Stimulated activated naive CD8-positive, alpha-beta T cell treated with anti-CD3 and anti-CD28 coated beads, Interleukin-15, amount 100 ng/mL, for 72 hours (primary cell): ENCODE data around the gene OR6S1.
A peak's percentile ranks its signal among the peaks of the same experiment; 100 is the strongest.
"Not testable (repeated sequence)": the region's sequence is repeated elsewhere in the genome, so short reads cannot be mapped to it uniquely, and the experiment has no call there.

Experiments used
- ATAC-seq: fragments of 150-1000 bp; cut with Tn5 transposase; 2 replicates; pipeline ENCODE4 v1.10.0; 2021; ENCODE audit warnings: mild to moderate bottlenecking, moderate library complexity
- DNase-seq, 2 donors: peaks; one replicate each; pipeline ENCODE4 v3.0.0; 2021 to 2022
- H3K27ac Mint-ChIP-seq, 2 donors: one replicate each; pipeline ENCODE4 v1.8.0; 2022; ENCODE audit warnings: mild to moderate bottlenecking in 2 of 2, mixed read lengths in 2 of 2, moderate library complexity in 2 of 2
- H3K27me3 Mint-ChIP-seq: one replicate; pipeline ENCODE4 v1.8.0; 2022; ENCODE audit warnings: mixed read lengths
- H3K4me1 Mint-ChIP-seq: one replicate; pipeline ENCODE4 v1.8.0; 2022; ENCODE audit warnings: mild to moderate bottlenecking, mixed read lengths
- H3K4me3 Mint-ChIP-seq, 2 donors: one replicate each; pipeline ENCODE4 v1.8.0; 2022; ENCODE audit warnings: mild to moderate bottlenecking in 2 of 2, mixed read lengths in 2 of 2, moderate library complexity in 1 of 2
- H3K9me3 Mint-ChIP-seq, 2 donors: one replicate each; pipeline ENCODE4 v1.8.0; 2022; ENCODE audit warnings: mixed read lengths in 2 of 2

Gene OR6S1

DNA sequence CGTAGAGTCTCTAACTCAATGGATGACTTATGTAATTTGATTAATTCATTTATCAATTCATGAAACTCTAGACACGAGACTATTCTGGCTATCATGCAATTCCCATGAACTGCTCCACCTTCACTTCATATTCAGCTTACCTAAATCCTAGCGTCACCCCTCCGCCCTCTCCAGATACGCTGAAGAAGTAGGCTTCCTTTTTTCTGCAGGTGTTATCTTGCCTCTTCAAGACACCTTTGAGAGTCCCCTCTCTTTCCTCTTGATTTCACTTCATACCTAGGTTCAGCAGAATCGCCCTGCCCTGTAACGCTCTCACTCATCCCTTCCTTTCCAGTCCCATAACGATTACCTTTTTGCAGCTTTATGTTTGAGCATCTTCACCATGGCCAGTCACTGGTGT, 38.9 kb upstream of the OR6S1 start:
- ATAC-seq (no peak), DNase-seq (no peak)
- no peak overlapping the region for H3K27ac Mint-ChIP-seq
- no peaks in the 10 kb centered on the region for H3K9me3 Mint-ChIP-seq
- peaks cover 19% of the 10 kb centered on the region for H3K4me1 Mint-ChIP-seq
- no peaks in the 10 kb centered on the region for H3K27me3 Mint-ChIP-seq
- no peak overlapping the region for H3K4me3 Mint-ChIP-seq

DNA sequence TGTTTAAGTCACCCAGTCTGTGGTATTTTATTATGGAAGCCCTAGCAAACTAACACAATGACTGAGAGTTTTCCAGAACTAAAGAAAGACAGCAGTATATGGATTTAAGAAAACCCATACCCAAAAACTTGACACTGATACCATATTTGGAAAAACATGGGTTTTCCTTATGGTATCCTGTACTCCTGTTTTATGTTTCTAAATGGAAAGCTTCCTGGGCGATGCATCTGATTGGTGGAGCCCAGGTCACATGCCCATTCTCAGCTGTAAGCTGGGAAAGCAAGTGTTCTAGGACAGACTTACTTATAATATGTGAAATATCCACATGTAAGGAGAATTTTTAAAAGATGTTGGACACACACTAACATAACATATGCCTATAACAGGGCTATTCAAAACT, 38.4 kb upstream of the OR6S1 start:
- no peak for ATAC-seq
- no peak for DNase-seq

DNA sequence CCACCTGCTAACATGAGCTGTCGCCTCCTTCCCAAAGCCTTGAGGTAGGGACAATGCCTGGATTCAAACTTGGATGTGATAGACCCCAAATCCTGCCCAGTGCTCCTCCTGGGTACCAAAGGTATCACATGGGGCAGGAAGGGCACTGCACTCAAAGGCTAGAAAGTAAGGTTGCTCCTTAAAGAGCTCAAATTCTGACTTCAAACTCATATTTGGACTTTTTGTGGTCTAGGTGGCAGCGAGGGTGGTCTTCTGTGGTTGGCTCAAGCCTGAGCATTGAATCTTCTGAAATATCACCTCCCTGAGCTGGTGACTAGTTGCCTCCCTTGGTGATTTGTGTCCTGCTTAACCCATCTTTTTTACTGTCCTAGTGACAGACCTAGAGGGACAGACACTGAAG, 34.6 kb upstream of the OR6S1 start:
- no peak overlapping the region for H3K27ac Mint-ChIP-seq
- no peaks in the 10 kb centered on the region for H3K27me3 Mint-ChIP-seq
- peak; percentile 53 for ATAC-seq

More for the DNA sequence above, 38.4 kb upstream of the OR6S1 start:
- Mint-ChIP-seq H3K4me3 (no peak overlapping the region), H3K27ac (no peak overlapping the region), H3K27me3 (no peaks in the 10 kb centered on the region), H3K4me1 (peaks cover 15% of the 10 kb centered on the region), H3K9me3 (no peaks in the 10 kb centered on the region)

DNA sequence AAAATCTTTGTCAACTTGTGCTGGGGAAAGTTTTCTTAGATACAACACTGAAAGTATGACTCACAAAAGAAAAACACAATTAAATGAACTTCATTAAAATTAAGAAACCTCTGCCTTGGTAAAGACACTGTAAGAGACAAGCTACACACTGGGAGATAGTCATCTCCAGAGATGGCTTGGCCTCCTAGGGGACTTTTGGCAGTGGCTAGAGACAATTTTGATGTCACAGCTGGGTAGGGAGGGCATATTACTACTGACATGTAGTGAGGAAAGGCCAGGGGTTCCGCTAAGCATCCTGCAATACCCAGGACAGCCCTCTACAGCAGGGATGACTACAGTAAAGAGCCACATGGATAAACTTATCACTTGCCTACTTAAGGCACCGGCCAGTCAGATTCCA, 34.2 kb upstream of the OR6S1 start:
- ATAC-seq (peak; percentile 97), DNase-seq (peak in 1 of 2 donors; percentile 56)
- no peak overlapping the region for H3K27ac Mint-ChIP-seq
- no peaks in the 10 kb centered on the region for H3K27me3 Mint-ChIP-seq
- H3K9me3 Mint-ChIP-seq, result no peaks in the 10 kb centered on the region
- peaks cover 10% of the 10 kb centered on the region for H3K4me1 Mint-ChIP-seq
- H3K4me3 Mint-ChIP-seq, result peak overlapping the region in 1 of 2 donors; percentile 45

More for the DNA sequence above, 34.6 kb upstream of the OR6S1 start:
- DNase-seq, result no peak
- H3K4me1 Mint-ChIP-seq, result peaks cover 10% of the 10 kb centered on the region
- no peaks in the 10 kb centered on the region for H3K9me3 Mint-ChIP-seq
- H3K4me3 Mint-ChIP-seq, result no peak overlapping the region

DNA sequence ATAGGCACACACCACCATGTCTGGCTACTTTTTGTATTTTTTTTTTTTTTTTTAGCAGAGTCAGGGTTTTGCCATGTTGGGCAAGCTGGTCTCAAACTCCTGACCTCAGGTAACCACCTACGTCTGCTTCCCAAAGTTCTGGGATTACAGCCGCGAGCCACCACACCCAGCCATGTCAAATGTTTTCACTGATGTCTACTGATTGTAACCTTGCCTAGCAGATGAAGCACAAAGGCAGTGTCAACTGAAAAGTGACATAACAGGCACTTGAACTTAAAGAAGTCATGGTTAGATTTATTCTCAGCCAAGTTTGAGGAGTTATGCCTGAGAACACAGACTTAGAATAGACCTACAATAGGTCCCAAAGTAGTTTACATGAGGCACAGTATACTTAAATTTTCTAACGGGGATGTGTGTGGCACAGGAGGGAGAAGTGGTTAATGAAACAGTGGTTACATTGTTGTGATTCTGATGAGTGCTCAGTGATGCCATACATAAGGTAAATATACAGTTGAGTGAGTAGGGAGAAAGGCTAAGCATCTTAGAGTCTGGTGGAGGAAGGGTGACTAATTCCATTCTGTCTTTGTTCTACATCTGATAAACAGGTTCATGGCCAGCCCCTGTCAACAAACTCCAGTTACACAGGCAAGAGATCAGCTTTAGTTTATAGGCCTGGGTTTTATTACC, 30.2 kb upstream of the OR6S1 start:
- DNase-seq (no peak), ATAC-seq (no peak)
- Mint-ChIP-seq H3K27ac (no peak overlapping the region), H3K9me3 (peaks cover 0 to 5% of the 10 kb centered on the region in 2 donors), H3K4me1 (peaks cover 28% of the 10 kb centered on the region), H3K27me3 (no peaks in the 10 kb centered on the region), H3K4me3 (no peak overlapping the region)

DNA sequence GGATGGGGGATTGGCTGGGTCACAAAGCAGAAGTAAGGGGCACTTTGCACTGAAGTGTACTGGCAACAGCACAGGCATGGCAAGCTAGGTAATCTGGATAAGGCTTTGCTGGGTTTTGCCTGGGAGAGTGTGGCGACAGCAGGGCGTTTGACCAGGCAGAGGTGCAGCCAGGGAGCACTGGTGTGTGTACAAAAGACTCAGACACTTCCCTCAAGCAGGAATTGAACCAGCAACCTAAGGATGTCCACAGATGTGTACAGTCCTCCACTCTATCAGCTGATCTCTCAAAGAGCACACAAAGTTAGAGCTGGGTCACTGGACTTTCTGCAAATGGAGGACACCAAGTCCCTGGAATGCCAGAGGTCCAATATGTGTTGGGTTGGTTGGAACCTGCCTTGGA, 27.5 kb upstream of the OR6S1 start:
- H3K27me3 Mint-ChIP-seq, result peaks cover 18% of the 10 kb centered on the region
- peaks cover 0 to 5% of the 10 kb centered on the region in 2 donors for H3K9me3 Mint-ChIP-seq
- H3K4me3 Mint-ChIP-seq, result no peak overlapping the region
- ATAC-seq, result no peak
- no peak overlapping the region for H3K27ac Mint-ChIP-seq
- peaks cover 26% of the 10 kb centered on the region for H3K4me1 Mint-ChIP-seq
- DNase-seq, result no peak

DNA sequence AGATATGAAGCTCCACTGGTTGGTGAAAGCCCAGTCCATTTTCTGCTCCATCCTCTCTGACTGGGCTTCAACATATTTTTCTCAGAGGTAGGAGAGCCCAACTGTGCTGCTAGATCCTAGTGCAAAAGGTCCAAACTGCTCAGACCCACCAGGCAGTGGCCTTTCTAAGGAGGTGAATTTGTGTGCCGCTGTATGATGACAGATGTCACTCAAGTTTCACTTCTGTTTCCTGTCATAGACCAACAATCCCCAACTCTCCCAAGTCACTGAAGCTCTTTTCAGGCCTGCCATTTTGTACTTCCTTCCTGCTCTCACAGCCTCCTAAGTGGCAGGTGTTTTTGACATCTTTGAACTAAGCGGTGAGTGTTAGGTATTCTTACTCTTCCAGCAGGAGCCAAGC, 26.5 kb upstream of the OR6S1 start:
- Mint-ChIP-seq H3K4me3 (peak overlapping the region; percentile 47 to 60), H3K4me1 (peaks cover 36% of the 10 kb centered on the region), H3K9me3 (peaks cover 0 to 5% of the 10 kb centered on the region in 2 donors), H3K27me3 (peaks cover 28% of the 10 kb centered on the region), H3K27ac (peak overlapping the region; percentile 93 to 98)
- DNase-seq (peak; percentile 23 to 51), ATAC-seq (peak; percentile 86)

DNA sequence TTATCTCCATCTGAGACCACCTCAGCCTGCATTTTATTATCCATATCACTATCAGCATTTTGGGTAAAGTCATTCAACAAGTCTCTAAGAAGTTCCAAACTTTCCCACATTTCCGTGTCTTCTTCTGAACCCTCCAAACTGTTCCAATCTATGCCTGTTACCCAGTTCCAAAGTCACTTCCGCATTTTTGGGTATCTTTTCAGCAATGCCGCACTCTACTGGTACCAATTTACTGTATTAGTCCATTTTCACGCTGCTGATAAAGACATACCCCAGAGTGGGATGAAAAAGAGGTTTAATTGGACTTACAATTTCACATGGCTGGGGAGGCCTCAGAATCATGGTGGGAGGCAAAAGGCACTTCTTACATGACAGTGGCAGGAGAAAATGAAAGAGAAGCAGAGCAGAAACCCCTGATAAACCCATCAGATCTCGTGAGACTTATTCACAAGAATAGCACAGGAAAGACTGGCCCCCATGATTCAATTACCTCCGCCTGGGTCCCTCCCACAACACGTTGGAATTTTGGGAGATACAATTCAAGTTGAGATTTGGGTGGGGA, 25.0 kb upstream of the OR6S1 start:
- H3K4me1 Mint-ChIP-seq, result peaks cover 48% of the 10 kb centered on the region
- H3K4me3 Mint-ChIP-seq, result not testable (repeated sequence)
- H3K27me3 Mint-ChIP-seq, result peaks cover 39% of the 10 kb centered on the region

DNA sequence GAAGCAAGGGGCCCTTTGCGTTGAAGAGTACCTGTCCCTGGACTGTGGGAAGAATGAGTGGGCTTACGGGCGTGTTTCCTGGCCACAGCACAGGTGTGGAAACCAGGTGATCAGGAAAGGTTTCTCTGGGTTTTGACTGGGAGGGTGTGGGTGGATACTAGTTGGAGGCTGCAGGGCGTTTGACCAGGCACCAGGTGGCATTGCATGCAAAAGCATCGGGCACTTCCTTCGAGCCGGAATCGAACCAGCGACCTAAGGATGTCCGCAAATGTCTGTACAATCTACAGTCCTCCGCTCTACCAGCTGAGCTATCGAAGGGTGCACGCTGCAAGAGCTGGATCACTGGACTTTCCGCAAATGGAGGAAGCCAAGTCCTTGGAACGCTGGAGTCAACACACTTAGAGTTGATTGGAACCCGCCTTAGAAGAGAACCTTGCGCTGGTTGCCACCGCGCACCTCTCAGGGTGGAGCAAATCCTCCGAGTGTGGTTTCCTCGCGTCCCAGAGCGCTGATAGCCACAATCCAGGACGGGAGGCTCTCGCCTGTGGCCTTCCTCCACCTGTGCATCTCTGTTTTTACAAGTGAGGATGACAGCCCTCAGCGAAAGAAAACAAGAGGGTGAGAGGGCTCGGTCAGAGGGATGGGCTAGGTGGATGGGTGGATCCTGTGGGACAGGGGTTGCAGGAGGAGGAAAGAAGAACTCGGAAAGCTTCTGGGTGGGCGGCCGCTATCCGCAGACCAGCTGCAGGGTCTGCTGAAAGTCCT, 21.7 kb upstream of the OR6S1 start:
- peaks cover 52% of the 10 kb centered on the region for H3K27me3 Mint-ChIP-seq

More for the DNA sequence above, 25.0 kb upstream of the OR6S1 start:
- H3K27ac Mint-ChIP-seq, ATAC-seq, H3K9me3 Mint-ChIP-seq, DNase-seq: not testable (repeated sequence)

DNA sequence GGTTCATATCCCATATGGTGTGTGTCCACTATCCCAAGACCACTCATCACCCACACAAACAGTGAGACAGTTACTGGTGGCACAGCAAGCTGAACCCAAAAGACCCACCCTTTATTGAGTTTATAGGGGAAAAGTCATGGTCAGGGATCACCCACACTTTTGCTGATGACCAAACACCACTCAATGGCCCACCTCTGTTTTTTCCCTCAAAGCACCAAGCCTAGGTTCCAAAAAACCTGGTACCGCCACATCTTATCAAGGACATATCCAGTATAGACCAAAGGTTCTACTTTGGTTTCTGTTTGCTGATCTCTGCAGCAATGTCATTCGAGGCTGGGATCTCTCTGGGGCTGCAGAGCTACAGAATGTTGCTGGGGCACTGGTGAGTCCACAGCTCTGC, 19.7 kb upstream of the OR6S1 start:
- H3K4me3 Mint-ChIP-seq, result no peak overlapping the region
- H3K27me3 Mint-ChIP-seq, result peaks cover 72% of the 10 kb centered on the region
- no peaks in the 10 kb centered on the region for H3K9me3 Mint-ChIP-seq
- H3K27ac Mint-ChIP-seq, result no peak overlapping the region
- no peak for ATAC-seq
- H3K4me1 Mint-ChIP-seq, result peaks cover 41% of the 10 kb centered on the region
- DNase-seq, result no peak

More for the DNA sequence above, 21.7 kb upstream of the OR6S1 start:
- peak overlapping the region; percentile 87 to 88 for H3K4me3 Mint-ChIP-seq
- peaks cover 42% of the 10 kb centered on the region for H3K4me1 Mint-ChIP-seq
- DNase-seq (peak; percentile 72 to 90), ATAC-seq (peak; percentile 91)
- peaks cover 0 to under 1% of the 10 kb centered on the region in 2 donors for H3K9me3 Mint-ChIP-seq
- H3K27ac Mint-ChIP-seq, result peak overlapping the region in 1 of 2 donors; percentile 89

DNA sequence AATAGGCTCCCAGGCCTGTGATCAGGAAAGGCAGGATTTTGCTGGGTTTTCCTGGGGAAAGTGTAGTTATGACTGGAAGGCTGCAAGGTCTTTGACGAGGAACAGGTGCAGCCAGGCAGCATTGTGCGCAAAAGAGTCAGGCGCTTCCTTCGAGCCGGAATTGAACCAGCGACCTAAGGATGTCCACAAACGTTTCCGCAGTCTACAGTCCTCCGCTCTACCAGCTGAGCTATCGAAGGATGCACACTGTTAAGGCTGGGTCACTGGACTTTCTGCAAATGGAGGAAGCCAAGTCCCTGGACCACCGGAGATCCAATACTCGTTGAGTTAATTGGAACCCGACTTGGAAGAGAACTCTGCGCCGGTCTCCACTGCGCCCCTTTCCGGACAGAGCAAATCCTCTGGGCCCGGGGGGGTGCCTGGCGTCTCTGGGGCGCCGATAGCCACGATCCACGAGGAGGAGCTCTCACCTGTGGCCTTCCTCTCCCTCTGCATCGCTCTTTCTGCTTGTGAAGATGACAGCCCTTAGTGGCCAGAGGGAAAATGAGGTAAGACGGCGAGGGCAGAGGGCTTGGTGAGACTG, 18.4 kb upstream of the OR6S1 start:
- Mint-ChIP-seq H3K27ac (no peak overlapping the region), H3K4me1 (peaks cover 36% of the 10 kb centered on the region), H3K27me3 (peaks cover 76% of the 10 kb centered on the region), H3K4me3 (no peak overlapping the region), H3K9me3 (no peaks in the 10 kb centered on the region)
- ATAC-seq (no peak), DNase-seq (no peak)

DNA sequence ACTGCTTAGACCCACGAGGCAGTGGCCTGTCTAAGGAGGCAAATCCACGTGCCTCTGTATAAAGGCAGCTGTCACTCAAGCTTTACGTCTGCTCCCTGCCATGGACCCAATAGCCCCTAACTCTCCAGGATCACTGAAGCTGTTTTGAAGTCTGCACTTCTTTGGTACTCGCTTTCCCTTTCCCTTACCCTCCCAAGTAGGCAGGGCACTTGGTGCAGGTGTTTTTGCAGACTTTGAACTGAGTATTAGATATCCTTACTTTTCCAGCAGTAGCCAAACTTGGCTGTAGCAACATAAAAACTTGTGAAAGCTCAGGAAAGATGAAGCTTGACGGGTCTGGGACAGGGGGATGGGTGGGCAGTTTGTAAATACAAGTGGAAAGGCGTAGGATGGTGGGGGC, 17.8 kb upstream of the OR6S1 start:
- peaks cover 76% of the 10 kb centered on the region for H3K27me3 Mint-ChIP-seq

DNA sequence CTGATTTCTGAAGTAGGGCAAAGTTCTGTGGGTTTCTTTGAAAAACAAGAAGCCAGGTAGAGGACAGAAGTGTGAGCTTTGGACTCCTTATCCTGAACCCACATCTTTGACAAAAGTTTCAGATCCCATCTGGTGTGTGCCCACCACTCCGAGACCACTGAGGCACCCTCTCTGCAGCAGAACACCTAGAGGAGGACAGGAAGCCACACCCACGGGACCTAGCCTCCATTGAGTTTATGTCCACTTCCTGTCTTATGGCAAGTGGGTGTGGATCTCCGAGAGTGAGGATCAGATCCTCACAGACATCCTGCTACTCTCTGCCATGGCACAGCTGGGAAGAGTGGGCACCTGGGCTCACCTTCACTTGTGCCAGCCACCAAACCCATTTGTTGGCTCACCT, 16.8 kb upstream of the OR6S1 start:
- ATAC-seq, result no peak
- Mint-ChIP-seq H3K27me3 (peaks cover 76% of the 10 kb centered on the region), H3K9me3 (no peaks in the 10 kb centered on the region), H3K4me3 (no peak overlapping the region), H3K4me1 (peaks cover 39% of the 10 kb centered on the region), H3K27ac (no peak overlapping the region)
- DNase-seq, result no peak

More for the DNA sequence above, 17.8 kb upstream of the OR6S1 start:
- Mint-ChIP-seq H3K4me1 (peaks cover 39% of the 10 kb centered on the region), H3K4me3 (no peak overlapping the region), H3K27ac (no peak overlapping the region), H3K9me3 (no peaks in the 10 kb centered on the region)
- no peak for ATAC-seq
- DNase-seq, result no peak

DNA sequence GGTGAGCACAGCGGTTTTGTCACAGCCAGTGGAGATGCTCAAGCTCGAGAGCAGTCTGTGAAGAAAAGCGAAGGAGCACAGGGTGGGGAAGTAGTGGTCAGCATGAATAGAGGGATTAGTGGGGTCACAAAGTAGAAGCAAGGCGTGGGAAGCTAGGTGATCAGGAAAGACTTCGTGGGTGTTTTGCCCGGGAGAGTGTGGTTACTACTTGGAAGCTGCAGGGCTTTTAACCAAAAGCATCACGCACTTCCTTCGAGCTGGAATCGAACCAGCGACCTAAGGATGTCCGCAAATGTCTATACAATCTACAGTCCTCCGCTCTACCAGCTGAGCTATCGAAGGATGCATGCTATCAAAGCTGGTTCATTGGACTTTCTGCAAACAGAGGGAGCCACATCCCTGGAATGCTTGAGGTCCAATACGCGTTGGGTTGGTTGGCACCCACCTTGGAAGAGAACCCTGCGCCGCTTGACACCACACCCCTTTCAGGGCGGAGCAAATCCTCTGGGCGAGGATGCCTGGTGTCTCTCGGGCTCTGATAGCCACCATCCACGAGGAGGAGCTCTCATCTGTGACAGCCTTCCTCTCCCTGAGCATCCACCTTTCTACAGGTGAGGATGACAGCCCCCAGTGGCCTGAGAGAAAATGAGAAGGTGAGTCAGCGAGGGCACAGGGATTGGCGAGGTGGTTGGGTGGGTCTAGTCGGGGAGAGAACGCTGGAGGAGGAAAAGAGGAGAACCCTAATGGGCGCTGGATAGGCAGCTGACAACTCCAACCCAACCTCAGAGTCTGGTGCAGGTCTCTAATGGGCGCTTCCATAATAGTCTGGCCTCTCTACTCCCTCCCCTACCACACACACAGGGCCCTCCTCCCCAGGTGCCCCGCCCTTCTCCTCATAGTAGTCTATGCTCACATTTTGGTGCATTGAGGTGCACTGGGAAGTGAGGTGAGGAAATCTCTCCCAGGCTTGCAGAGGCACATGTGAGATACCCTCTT, 16.0 kb upstream of the OR6S1 start:
- no peaks in the 10 kb centered on the region for H3K9me3 Mint-ChIP-seq
- peak in 1 of 2 donors; percentile 27 for DNase-seq
- H3K27me3 Mint-ChIP-seq, result peaks cover 76% of the 10 kb centered on the region
- no peak overlapping the region for H3K4me3 Mint-ChIP-seq
- H3K27ac Mint-ChIP-seq, result no peak overlapping the region
- ATAC-seq, result peak; percentile 51
- H3K4me1 Mint-ChIP-seq, result peaks cover 39% of the 10 kb centered on the region

DNA sequence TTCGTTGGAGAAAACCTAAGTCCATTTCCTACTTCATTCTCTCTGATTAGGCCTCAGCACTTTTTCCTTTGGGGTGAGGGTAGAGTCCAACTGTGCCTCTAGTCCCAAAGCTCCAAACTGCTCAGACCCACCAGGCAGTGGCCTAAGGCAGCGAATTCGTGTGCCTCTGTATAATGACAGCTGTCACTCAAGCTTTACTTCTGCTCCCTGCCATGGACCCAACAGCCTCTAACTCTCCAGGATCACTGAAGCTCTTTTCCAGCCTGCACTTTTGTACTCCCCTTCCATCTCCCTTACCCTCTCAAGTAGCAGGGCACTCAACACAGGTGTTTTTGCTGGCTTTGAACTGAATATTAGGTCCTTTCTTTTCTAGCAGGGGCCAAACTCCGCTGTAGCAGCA, 14.8 kb upstream of the OR6S1 start:
- Mint-ChIP-seq H3K4me3 (no peak overlapping the region), H3K27me3 (peaks cover 81% of the 10 kb centered on the region), H3K4me1 (peaks cover 33% of the 10 kb centered on the region), H3K27ac (no peak overlapping the region), H3K9me3 (no peaks in the 10 kb centered on the region)
- ATAC-seq (no peak), DNase-seq (no peak)
